RWPE2 (cell line): Measurements from ENCODE around the gene BIRC6.
"Not testable (repeated sequence)": the region's sequence is repeated elsewhere in the genome, so short reads cannot be mapped to it uniquely, and the experiment has no call there.

Experiments
- ATAC-seq: fragments of 200-7000 bp; cut with Tn5 transposase; 3 replicates; pipeline ENCODE4 v1.9.1; 2021; ENCODE audit warnings: low read depth
- DNase-seq: peaks from one replicate; pipeline ENCODE4 v3.0.0-alpha.2; 2020; ENCODE audit warnings: low spot score
- H3K27ac ChIP-seq: fragments of 450-650 bp; 2 replicates; pipeline ENCODE4 v1.5.1; 2017; ENCODE audit warnings: mild to moderate bottlenecking; ENCODE audit not compliant: poor library complexity, severe bottlenecking
- H3K27me3 ChIP-seq: fragments of 250-450 bp; sonication (Bioruptor Pico); 2 replicates; pipeline ENCODE4 v1.5.1; 2021; ENCODE audit warnings: mild to moderate bottlenecking, moderate library complexity; ENCODE audit not compliant: insufficient read depth, poor library complexity, severe bottlenecking
- H3K36me3 ChIP-seq: fragments of 250-450 bp; sonication (Bioruptor Pico); 2 replicates; pipeline ENCODE4 v1.5.1; 2020; ENCODE audit warnings: low read depth, mild to moderate bottlenecking, moderate library complexity
- H3K4me1 ChIP-seq: fragments of 250-450 bp; sonication (Bioruptor Pico); 2 replicates; pipeline ENCODE4 v1.5.1; 2021; ENCODE audit warnings: mild to moderate bottlenecking, moderate library complexity; ENCODE audit not compliant: insufficient read depth, poor library complexity, severe bottlenecking
- H3K4me3 ChIP-seq: fragments of 250-450 bp; sonication (Bioruptor Pico); 2 replicates; pipeline ENCODE4 v1.5.1; 2021; ENCODE audit warnings: mild to moderate bottlenecking, moderate library complexity; ENCODE audit not compliant: severe bottlenecking
- H3K9me3 ChIP-seq: fragments of 250-450 bp; sonication (Bioruptor Pico); 2 replicates; pipeline ENCODE4 v1.5.1; 2021; ENCODE audit warnings: mild to moderate bottlenecking, moderate library complexity; ENCODE audit not compliant: severe bottlenecking
- CTCF ChIP-seq: fragments of 450-650 bp; IDR thresholded peaks from one replicate; pipeline ENCODE4 v1.5.1; 2017; ENCODE audit warnings: mild to moderate bottlenecking, moderate library complexity; ENCODE audit not compliant: poor library complexity, severe bottlenecking

The BIRC6 gene

GRCh38 chr2:32632089-32632488, 275.3 kb downstream of the BIRC6 start:
- no peaks in the 10 kb centered on the region for H3K27me3 ChIP-seq
- DNase-seq = no peak
- H3K36me3 ChIP-seq = peaks cover 45% of the 10 kb centered on the region
- no peak for ATAC-seq
- H3K27ac ChIP-seq = no peak overlapping the region
- no peaks in the 10 kb centered on the region for H3K9me3 ChIP-seq
- no peak overlapping the region for H3K4me3 ChIP-seq
- no peak for TF ChIP-seq CTCF
- no peaks in the 10 kb centered on the region for H3K4me1 ChIP-seq

- peaks cover 54% of the 10 kb centered on the region for H3K36me3 ChIP-seq
- no peak overlapping the region for H3K27ac ChIP-seq
- no peaks in the 10 kb centered on the region for H3K9me3 ChIP-seq
- DNase-seq = no peak
- no peaks in the 10 kb centered on the region for H3K27me3 ChIP-seq
- H3K4me1 ChIP-seq = no peaks in the 10 kb centered on the region
- ATAC-seq = no peak
- H3K4me3 ChIP-seq = no peak overlapping the region
- no peak for TF ChIP-seq CTCF
These were observed 276.2 kb downstream of the BIRC6 start for GRCh38 chr2:32633040-32633439.

GRCh38 chr2:32638548-32638947, 281.7 kb downstream of the BIRC6 start:
- not testable (repeated sequence) for DNase-seq, ATAC-seq, H3K4me3 ChIP-seq, H3K27ac ChIP-seq, H3K9me3 ChIP-seq, H3K27me3 ChIP-seq, H3K4me1 ChIP-seq
- peaks cover 74% of the 10 kb centered on the region for H3K36me3 ChIP-seq

- Histone ChIP-seq H3K4me1 (no peaks in the 10 kb centered on the region), H3K36me3 (peaks cover 62% of the 10 kb centered on the region), H3K27ac (no peak overlapping the region), H3K9me3 (no peaks in the 10 kb centered on the region), H3K27me3 (no peaks in the 10 kb centered on the region), H3K4me3 (no peak overlapping the region)
- ATAC-seq (no peak), DNase-seq (no peak)
- no peak for TF ChIP-seq CTCF
These were observed 284.4 kb downstream of the BIRC6 start for GRCh38 chr2:32641180-32641579.

GRCh38 chr2:32647180-32647651, 290.4 kb downstream of the BIRC6 start:
- Histone ChIP-seq H3K4me3 (no peak overlapping the region), H3K36me3 (peaks cover 42% of the 10 kb centered on the region), H3K27me3 (no peaks in the 10 kb centered on the region), H3K9me3 (no peaks in the 10 kb centered on the region), H3K4me1 (no peaks in the 10 kb centered on the region), H3K27ac (no peak overlapping the region)
- ATAC-seq (no peak), DNase-seq (no peak)
- no peak for TF ChIP-seq CTCF
